SK-N-SH treated with all-trans-retinoic acid at 6 μM for 48 hours (cell line): Measurements from ENCODE around the gene MYH9.
"Not testable (repeated sequence)": the region's sequence is repeated elsewhere in the genome, so short reads cannot be mapped to it uniquely, and the experiment has no call there.

Experiments used
- ATAC-seq: fragments of 200-7000 bp; cut with Tn5 transposase; 3 replicates; pipeline ENCODE4 v1.9.1; 2020; ENCODE audit warnings: mild to moderate bottlenecking, moderate library complexity
- ARNTL ChIP-seq: fragments of 450-650 bp; formaldehyde crosslinking; IDR thresholded peaks from 2 replicates; pipeline ENCODE4 v1.5.0; 2020; ENCODE audit warnings: low read depth, mild to moderate bottlenecking, moderate library complexity, borderline replicate concordance
- BACH2 ChIP-seq: fragments of 250-450 bp; sonication (Bioruptor Pico); IDR thresholded peaks from 2 replicates; pipeline ENCODE4 v1.9.0; 2021; ENCODE audit warnings: mild to moderate bottlenecking, borderline replicate concordance
- CREB5 ChIP-seq: fragments of 250-450 bp; sonication (Bioruptor Pico); IDR thresholded peaks from 2 replicates; pipeline ENCODE4 v1.5.1; 2020; ENCODE audit warnings: low read depth, mild to moderate bottlenecking, moderate library complexity
- CSDC2 ChIP-seq: fragments of 250-450 bp; sonication (Bioruptor Pico); IDR thresholded peaks from 2 replicates; pipeline ENCODE4 v1.5.0; 2020; ENCODE audit warnings: mild to moderate bottlenecking, moderate library complexity
- GLIS3 ChIP-seq: fragments of 250-450 bp; sonication (Bioruptor Pico); IDR thresholded peaks from 2 replicates; pipeline ENCODE4 v1.5.0; 2020; ENCODE audit warnings: mild to moderate bottlenecking, moderate library complexity
- ISL1 ChIP-seq: fragments of 250-450 bp; sonication (Bioruptor Pico); IDR thresholded peaks from 2 replicates; pipeline ENCODE4 v2.1.2; 2022; ENCODE audit warnings: mild to moderate bottlenecking, moderate library complexity
- PATZ1 ChIP-seq: fragments of 250-450 bp; sonication (Bioruptor Pico); IDR thresholded peaks from 2 replicates; pipeline ENCODE4 v1.8.0; 2020; ENCODE audit warnings: mild to moderate bottlenecking, moderate library complexity, borderline replicate concordance
- POU6F1 ChIP-seq: fragments of 250-450 bp; sonication (Bioruptor Pico); IDR thresholded peaks from 2 replicates; pipeline ENCODE4 v1.8.0; 2021; ENCODE audit warnings: low read depth, mild to moderate bottlenecking, moderate library complexity, borderline replicate concordance
- PPARA ChIP-seq: fragments of 250-450 bp; sonication (Bioruptor Pico); IDR thresholded peaks from 2 replicates; pipeline ENCODE4 v1.5.0; 2020; ENCODE audit warnings: mild to moderate bottlenecking, borderline replicate concordance
- TCF4 ChIP-seq: fragments of 250-450 bp; sonication (Bioruptor Pico); IDR thresholded peaks from 2 replicates; pipeline ENCODE4 v1.8.0; 2021; ENCODE audit warnings: mild to moderate bottlenecking, moderate library complexity, borderline replicate concordance
- TOX ChIP-seq: fragments of 250-450 bp; sonication (Bioruptor Pico); IDR thresholded peaks from 2 replicates; pipeline ENCODE4 v1.8.0; 2021; ENCODE audit warnings: mild to moderate bottlenecking, moderate library complexity, borderline replicate concordance
- ZC3H10 ChIP-seq: fragments of 250-450 bp; sonication (Bioruptor Pico); IDR thresholded peaks from 2 replicates; pipeline ENCODE4 v1.5.1; 2021; ENCODE audit warnings: mild to moderate bottlenecking, moderate library complexity
- ZFP30 ChIP-seq: fragments of 450-650 bp; formaldehyde crosslinking; IDR thresholded peaks from 2 replicates; pipeline ENCODE4 v1.5.0; 2022; ENCODE audit warnings: mild to moderate bottlenecking, moderate library complexity
- ZNF565 ChIP-seq: fragments of 450-650 bp; formaldehyde crosslinking; conservative IDR thresholded peaks from 2 replicates; pipeline ENCODE4 v1.5.0; 2020; ENCODE audit warnings: low read depth, mild to moderate bottlenecking, moderate library complexity
- ZNF70 ChIP-seq: fragments of 450-650 bp; formaldehyde crosslinking; IDR thresholded peaks from 2 replicates; pipeline ENCODE4 v1.5.0; 2020; ENCODE audit warnings: mild to moderate bottlenecking, moderate library complexity
- ZNF8 ChIP-seq: fragments of 450-650 bp; formaldehyde crosslinking; IDR thresholded peaks from 2 replicates; pipeline ENCODE4 v1.5.0; 2020; ENCODE audit warnings: mild to moderate bottlenecking, moderate library complexity

Gene MYH9

GRCh38 chr22:36409911-36410756 is 22.4 kb upstream of the MYH9 start:
- ATAC-seq: no peak
- TF ChIP-seq PATZ1 (CRISPR knock-in tag): no peak
- TF ChIP-seq ZFP30 (CRISPR knock-in tag): no peak
- no peak for TF ChIP-seq PPARA
- TF ChIP-seq ZNF8 (CRISPR knock-in tag): no peak
- no peak for TF ChIP-seq ZNF70 (CRISPR knock-in tag)
- TF ChIP-seq TOX (CRISPR knock-in tag): no peak
- TF ChIP-seq CREB5 (CRISPR knock-in tag): no peak
- no peak for TF ChIP-seq GLIS3 (CRISPR knock-in tag)
- no peak for TF ChIP-seq ZC3H10 (CRISPR knock-in tag)
- TF ChIP-seq ISL1: no peak
- TF ChIP-seq BACH2: no peak
- TF ChIP-seq TCF4 (CRISPR knock-in tag): no peak
- no peak for TF ChIP-seq CSDC2 (CRISPR knock-in tag)

GRCh38 chr22:36409554-36409910 is 21.8 kb upstream of the MYH9 start:
- ATAC-seq: not testable (repeated sequence)

GRCh38 chr22:36409056-36409455 is 21.3 kb upstream of the MYH9 start:
- TF ChIP-seq POU6F1: no peak
- TF ChIP-seq CREB5 (CRISPR knock-in tag): no peak
- TF ChIP-seq ZFP30 (CRISPR knock-in tag): no peak
- TF ChIP-seq ZC3H10 (CRISPR knock-in tag): no peak
- no peak for TF ChIP-seq PATZ1 (CRISPR knock-in tag)
- no peak for TF ChIP-seq ZNF565
- no peak for ATAC-seq

GRCh38 chr22:36406721-36407120 is 19.0 kb upstream of the MYH9 start:
- no peak for ATAC-seq
- TF ChIP-seq TCF4 (CRISPR knock-in tag): no peak
- no peak for TF ChIP-seq ZFP30 (CRISPR knock-in tag)
- no peak for TF ChIP-seq TOX (CRISPR knock-in tag)
- no peak for TF ChIP-seq POU6F1
- no peak for TF ChIP-seq ARNTL (CRISPR knock-in tag)
- no peak for TF ChIP-seq BACH2
- no peak for TF ChIP-seq CREB5 (CRISPR knock-in tag)
- TF ChIP-seq, all 23 proteins: peak for 0
